ENCODE measurements around the gene MYO1F.
"Not testable (repeated sequence)": the region's sequence is repeated elsewhere in the genome, so short reads cannot be mapped to it uniquely, and the experiment has no call there.

MYO1F gene

GRCh38 chr19:8577247-8577646 is at the start of gene MYO1F:
MYO1F (minus strand) TSS chr19:8577442; CDS start chr19:8577309, 133 bp downstream.
- DNase-seq = no peak

GRCh38 chr19:8626842-8627241 is 49.6 kb upstream of the MYO1F start:
- DNase-seq = no peak

GRCh38 chr19:8622886-8623285 is 45.6 kb upstream of the MYO1F start:
- not testable (repeated sequence) for DNase-seq

GRCh38 chr19:8618751-8619150 is 41.5 kb upstream of the MYO1F start:
- no peak for DNase-seq

- no peak for DNase-seq
Measured at GRCh38 chr19:8617984-8618383, 40.7 kb upstream of the MYO1F start.

- not testable (repeated sequence) for DNase-seq
Measured at GRCh38 chr19:8617325-8617724, 40.1 kb upstream of the MYO1F start.

GRCh38 chr19:8616861-8617260 is 39.6 kb upstream of the MYO1F start:
- DNase-seq = no peak

- DNase-seq = no peak
Measured at GRCh38 chr19:8615813-8616596, 38.8 kb upstream of the MYO1F start.

- no peak for DNase-seq
Measured at GRCh38 chr19:8615024-8615423, 37.8 kb upstream of the MYO1F start.

- no peak for DNase-seq
Measured at GRCh38 chr19:8614455-8614854, 37.2 kb upstream of the MYO1F start.

GRCh38 chr19:8612807-8613171 is 35.5 kb upstream of the MYO1F start:
- no peak for DNase-seq

GRCh38 chr19:8611877-8612806 is 34.9 kb upstream of the MYO1F start:
- DNase-seq = no peak

- DNase-seq = no peak
Measured at GRCh38 chr19:8611391-8611876, 34.2 kb upstream of the MYO1F start.

GRCh38 chr19:8610936-8611300 is 33.7 kb upstream of the MYO1F start:
- DNase-seq = no peak

GRCh38 chr19:8610041-8610935 is 33.0 kb upstream of the MYO1F start, which contains the start of gene ADAMTS10:
ADAMTS10 (minus strand) TSS chr19:8610715; CDS start chr19:8605710, 5,005 bp downstream.
- DNase-seq = no peak

GRCh38 chr19:8609279-8610040 is 32.2 kb upstream of the MYO1F start:
- DNase-seq = peak; percentile 69

- DNase-seq = no peak
Measured at GRCh38 chr19:8608941-8609278, 31.7 kb upstream of the MYO1F start.

GRCh38 chr19:8607386-8607785 is 30.1 kb upstream of the MYO1F start:
- DNase-seq = no peak

GRCh38 chr19:8605514-8605913 is 28.3 kb upstream of the MYO1F start:
- DNase-seq = no peak

- DNase-seq = no peak
Measured at GRCh38 chr19:8601796-8602195, 24.6 kb upstream of the MYO1F start.

GRCh38 chr19:8600816-8601215 is 23.6 kb upstream of the MYO1F start:
- no peak for DNase-seq

GRCh38 chr19:8600064-8600463 is 22.8 kb upstream of the MYO1F start:
- no peak for DNase-seq
